ENCODE results near the gene NECTIN4.

NECTIN4 gene

GRCh38 chr1:161045736-161046604, 43.4 kb downstream of the NECTIN4 start, which contains the start of gene USF1:
USF1 (minus strand) TSS chr1:161045977; CDS start chr1:161043275, 2,702 bp downstream.
- Histone ChIP-seq H3K27ac (ENCODE audit: low read depth in 2 of 2, low read length in 2 of 2) (peak within 1 kb of the TSS; percentile 94 to 98), H3K36me3 (ENCODE audit: control insufficient read depth in 2 of 2, insufficient read depth in 2 of 2, low read length in 2 of 2) (peaks cover 20 to 23% of the 10 kb centered on the region in 2 donors), H3K9me3 (ENCODE audit: control insufficient read depth in 2 of 2, low read length in 2 of 2) (no peaks in the 10 kb centered on the region)

GRCh38 chr1:161044908-161045735, 44.2 kb downstream of the NECTIN4 start:
- Histone ChIP-seq H3K4me1 (ENCODE audit: control insufficient read depth in 2 of 2, insufficient read depth in 2 of 2, low read length in 2 of 2) (peaks cover 8 to 26% of the 10 kb centered on the region in 2 donors), H3K4me3 (ENCODE audit: low read length in 2 of 2) (peak overlapping the region; percentile 78 to 93), H3K36me3 (ENCODE audit: control insufficient read depth in 2 of 2, insufficient read depth in 2 of 2, low read length in 2 of 2) (peaks cover 27 to 31% of the 10 kb centered on the region in 2 donors), H3K9me3 (ENCODE audit: control insufficient read depth in 2 of 2, low read length in 2 of 2) (no peaks in the 10 kb centered on the region), H3K27me3 (ENCODE audit: control insufficient read depth in 2 of 2, insufficient read depth in 2 of 2, low read length in 2 of 2) (no peaks in the 10 kb centered on the region), H3K9ac (ENCODE audit: low read depth in 1 of 2, low read length in 2 of 2) (peak overlapping the region; percentile 96 to 100), H3K27ac (ENCODE audit: low read depth in 2 of 2, low read length in 2 of 2) (peak overlapping the region; percentile 94 to 98)

More at GRCh38 chr1:161045736-161046604, 43.4 kb downstream of the NECTIN4 start, which contains the start of gene USF1:
- H3K9ac ChIP-seq (ENCODE audit: low read depth in 1 of 2, low read length in 2 of 2) = peak within 1 kb of the TSS; percentile 96 to 100
- peaks cover 6 to 26% of the 10 kb centered on the region in 2 donors for H3K4me1 ChIP-seq (ENCODE audit: control insufficient read depth in 2 of 2, insufficient read depth in 2 of 2, low read length in 2 of 2)
- peak within 1 kb of the TSS; percentile 78 to 93 for H3K4me3 ChIP-seq (ENCODE audit: low read length in 2 of 2)
- H3K27me3 ChIP-seq (ENCODE audit: control insufficient read depth in 2 of 2, insufficient read depth in 2 of 2, low read length in 2 of 2) = no peaks in the 10 kb centered on the region

- peak overlapping the region; percentile 94 to 98 for H3K27ac ChIP-seq (ENCODE audit: low read depth in 2 of 2, low read length in 2 of 2)
- H3K4me1 ChIP-seq (ENCODE audit: control insufficient read depth in 2 of 2, insufficient read depth in 2 of 2, low read length in 2 of 2) = peaks cover 14 to 30% of the 10 kb centered on the region in 2 donors
- no peaks in the 10 kb centered on the region for H3K27me3 ChIP-seq (ENCODE audit: control insufficient read depth in 2 of 2, insufficient read depth in 2 of 2, low read length in 2 of 2)
- peak overlapping the region; percentile 78 to 93 for H3K4me3 ChIP-seq (ENCODE audit: low read length in 2 of 2)
- H3K9me3 ChIP-seq (ENCODE audit: control insufficient read depth in 2 of 2, low read length in 2 of 2) = no peaks in the 10 kb centered on the region
- H3K36me3 ChIP-seq (ENCODE audit: control insufficient read depth in 2 of 2, insufficient read depth in 2 of 2, low read length in 2 of 2) = peaks cover 33 to 37% of the 10 kb centered on the region in 2 donors
- H3K9ac ChIP-seq (ENCODE audit: low read depth in 1 of 2, low read length in 2 of 2) = peak overlapping the region; percentile 96 to 100
These were observed 44.8 kb downstream of the NECTIN4 start for GRCh38 chr1:161044535-161044907.

GRCh38 chr1:161039546-161039945, 49.8 kb downstream of the NECTIN4 start:
- Histone ChIP-seq H3K9ac (ENCODE audit: low read depth in 1 of 2, low read length in 2 of 2) (peak overlapping the region in 1 of 2 donors; percentile 21), H3K27me3 (ENCODE audit: control insufficient read depth in 2 of 2, insufficient read depth in 2 of 2, low read length in 2 of 2) (no peaks in the 10 kb centered on the region)

GRCh38 chr1:161039154-161039545, 50.2 kb downstream of the NECTIN4 start:
- H3K27ac ChIP-seq (ENCODE audit: low read depth in 2 of 2, low read length in 2 of 2) = peak overlapping the region; percentile 94 to 95
- peak overlapping the region; percentile 82 to 93 for H3K4me3 ChIP-seq (ENCODE audit: low read length in 2 of 2)
- no peaks in the 10 kb centered on the region for H3K27me3 ChIP-seq (ENCODE audit: control insufficient read depth in 2 of 2, insufficient read depth in 2 of 2, low read length in 2 of 2)
- no peaks in the 10 kb centered on the region for H3K9me3 ChIP-seq (ENCODE audit: control insufficient read depth in 2 of 2, low read length in 2 of 2)
- H3K9ac ChIP-seq (ENCODE audit: low read depth in 1 of 2, low read length in 2 of 2) = peak overlapping the region in 1 of 2 donors; percentile 21
- H3K36me3 ChIP-seq (ENCODE audit: control insufficient read depth in 2 of 2, insufficient read depth in 2 of 2, low read length in 2 of 2) = peaks cover 36 to 40% of the 10 kb centered on the region in 2 donors
- H3K4me1 ChIP-seq (ENCODE audit: control insufficient read depth in 2 of 2, insufficient read depth in 2 of 2, low read length in 2 of 2) = peaks cover 23 to 26% of the 10 kb centered on the region in 2 donors

More at GRCh38 chr1:161039546-161039945, 49.8 kb downstream of the NECTIN4 start:
- Histone ChIP-seq H3K36me3 (ENCODE audit: control insufficient read depth in 2 of 2, insufficient read depth in 2 of 2, low read length in 2 of 2) (peaks cover 36 to 40% of the 10 kb centered on the region in 2 donors), H3K27ac (ENCODE audit: low read depth in 2 of 2, low read length in 2 of 2) (peak overlapping the region; percentile 80 to 95), H3K4me1 (ENCODE audit: control insufficient read depth in 2 of 2, insufficient read depth in 2 of 2, low read length in 2 of 2) (peaks cover 27 to 29% of the 10 kb centered on the region in 2 donors), H3K9me3 (ENCODE audit: control insufficient read depth in 2 of 2, low read length in 2 of 2) (no peaks in the 10 kb centered on the region), H3K4me3 (ENCODE audit: low read length in 2 of 2) (peak overlapping the region in 1 of 2 donors; percentile 82)

- Histone ChIP-seq H3K27me3 (ENCODE audit: control insufficient read depth in 2 of 2, insufficient read depth in 2 of 2, low read length in 2 of 2) (no peaks in the 10 kb centered on the region), H3K9ac (ENCODE audit: low read depth in 1 of 2, low read length in 2 of 2) (peak within 1 kb of the TSS; percentile 72 to 96), H3K36me3 (ENCODE audit: control insufficient read depth in 2 of 2, insufficient read depth in 2 of 2, low read length in 2 of 2) (peaks cover 36 to 40% of the 10 kb centered on the region in 2 donors), H3K4me3 (ENCODE audit: low read length in 2 of 2) (peak within 1 kb of the TSS; percentile 82 to 93), H3K27ac (ENCODE audit: low read depth in 2 of 2, low read length in 2 of 2) (peak within 1 kb of the TSS; percentile 94 to 95), H3K4me1 (ENCODE audit: control insufficient read depth in 2 of 2, insufficient read depth in 2 of 2, low read length in 2 of 2) (peaks cover 22 to 23% of the 10 kb centered on the region in 2 donors), H3K9me3 (ENCODE audit: control insufficient read depth in 2 of 2, low read length in 2 of 2) (no peaks in the 10 kb centered on the region)
These were observed 50.7 kb downstream of the NECTIN4 start, which contains the start of gene TSTD1 for GRCh38 chr1:161038523-161039153. TSTD1 (minus strand) TSS chr1:161038964; CDS start chr1:161038889, 75 bp downstream.

- Histone ChIP-seq H3K9ac (ENCODE audit: low read depth in 1 of 2, low read length in 2 of 2) (peak overlapping the region; percentile 72 to 96), H3K27me3 (ENCODE audit: control insufficient read depth in 2 of 2, insufficient read depth in 2 of 2, low read length in 2 of 2) (no peaks in the 10 kb centered on the region), H3K36me3 (ENCODE audit: control insufficient read depth in 2 of 2, insufficient read depth in 2 of 2, low read length in 2 of 2) (peaks cover 33 to 35% of the 10 kb centered on the region in 2 donors), H3K4me1 (ENCODE audit: control insufficient read depth in 2 of 2, insufficient read depth in 2 of 2, low read length in 2 of 2) (peaks cover 22 to 23% of the 10 kb centered on the region in 2 donors), H3K9me3 (ENCODE audit: control insufficient read depth in 2 of 2, low read length in 2 of 2) (no peaks in the 10 kb centered on the region), H3K4me3 (ENCODE audit: low read length in 2 of 2) (peak overlapping the region; percentile 82 to 93), H3K27ac (ENCODE audit: low read depth in 2 of 2, low read length in 2 of 2) (peak overlapping the region; percentile 94 to 95)
These were observed 51.5 kb downstream of the NECTIN4 start for GRCh38 chr1:161037661-161038522.

GRCh38 chr1:161033751-161034150, 55.6 kb downstream of the NECTIN4 start:
- no peaks in the 10 kb centered on the region for H3K9me3 ChIP-seq (ENCODE audit: control insufficient read depth in 2 of 2, low read length in 2 of 2)
- no peaks in the 10 kb centered on the region for H3K36me3 ChIP-seq (ENCODE audit: control insufficient read depth in 2 of 2, insufficient read depth in 2 of 2, low read length in 2 of 2)
- H3K27ac ChIP-seq (ENCODE audit: low read depth in 2 of 2, low read length in 2 of 2) = no peak overlapping the region
- peaks cover 11 to 13% of the 10 kb centered on the region in 2 donors for H3K4me1 ChIP-seq (ENCODE audit: control insufficient read depth in 2 of 2, insufficient read depth in 2 of 2, low read length in 2 of 2)
- no peak overlapping the region for H3K4me3 ChIP-seq (ENCODE audit: low read length in 2 of 2)
- no peak overlapping the region for H3K9ac ChIP-seq (ENCODE audit: low read depth in 1 of 2, low read length in 2 of 2)
- no peaks in the 10 kb centered on the region for H3K27me3 ChIP-seq (ENCODE audit: control insufficient read depth in 2 of 2, insufficient read depth in 2 of 2, low read length in 2 of 2)

GRCh38 chr1:161032409-161032808, 56.9 kb downstream of the NECTIN4 start:
- no peaks in the 10 kb centered on the region for H3K27me3 ChIP-seq (ENCODE audit: control insufficient read depth in 2 of 2, insufficient read depth in 2 of 2, low read length in 2 of 2)

More at GRCh38 chr1:161032409-161032808, 56.9 kb downstream of the NECTIN4 start:
- Histone ChIP-seq H3K36me3 (ENCODE audit: control insufficient read depth in 2 of 2, insufficient read depth in 2 of 2, low read length in 2 of 2) (no peaks in the 10 kb centered on the region), H3K9me3 (ENCODE audit: control insufficient read depth in 2 of 2, low read length in 2 of 2) (no peaks in the 10 kb centered on the region), H3K4me1 (ENCODE audit: control insufficient read depth in 2 of 2, insufficient read depth in 2 of 2, low read length in 2 of 2) (peaks cover 0 to 2% of the 10 kb centered on the region in 2 donors), H3K4me3 (ENCODE audit: low read length in 2 of 2) (no peak overlapping the region), H3K27ac (ENCODE audit: low read depth in 2 of 2, low read length in 2 of 2) (no peak overlapping the region), H3K9ac (ENCODE audit: low read depth in 1 of 2, low read length in 2 of 2) (no peak overlapping the region)
